Keratinocyte (primary cell): Measurements from ENCODE around the gene CCDC85C. TPM values are rescaled to one million over a fixed set of nuclear protein-coding genes. Genes with fewer than 3 reads are reported as not detected.

Experiments
- DNase-seq: peaks from one replicate; pipeline ENCODE4 v3.0.0-alpha.2; 2011; ENCODE audit warnings: low read depth, missing footprints, low spot score
- FAIRE-seq: peaks from 2 replicates; lab custom pipeline; 2011; peaks lifted over from hg19 to GRCh38; lab: Jason Lieb, UNC
- H2AFZ ChIP-seq: 2 replicates; pipeline ENCODE4 v1.6.0; 2012; ENCODE audit warnings: low read length, control low read depth, inconsistent platforms; ENCODE audit not compliant: control insufficient read depth
- H3K27ac ChIP-seq: 2 replicates; pipeline ENCODE4 v1.5.1; 2011; ENCODE audit warnings: low read length; ENCODE audit not compliant: control insufficient read depth, insufficient read depth
- H3K27me3 ChIP-seq: 3 replicates; pipeline ENCODE4 v1.6.0; 2011; ENCODE audit warnings: low read length; ENCODE audit not compliant: control insufficient read depth, insufficient read depth; ENCODE audit errors: extremely low read depth
- H3K36me3 ChIP-seq, 2 experiments: 2 replicates in 1 of 2; 3 replicates in 1 of 2; pipeline ENCODE4 v1.5.1; 2011; ENCODE audit warnings: low read length in 2 of 2, mild to moderate bottlenecking in 1 of 2; ENCODE audit not compliant: control insufficient read depth in 2 of 2, insufficient read depth in 2 of 2; ENCODE audit errors: extremely low read depth in 1 of 2
- H3K4me1 ChIP-seq: 3 replicates; pipeline ENCODE4 v1.5.1; 2011; ENCODE audit warnings: low read length; ENCODE audit not compliant: control insufficient read depth, insufficient read depth; ENCODE audit errors: extremely low read depth
- H3K4me2 ChIP-seq: 3 replicates; pipeline ENCODE4 v1.6.0; 2011; ENCODE audit warnings: low read depth, low read length; ENCODE audit not compliant: control insufficient read depth, insufficient read depth; ENCODE audit errors: extremely low read depth
- H3K4me3 ChIP-seq, 3 experiments: fragments of 200-600 bp in 1 of 3; sonication (generic) in 1 of 3; 2 replicates in 2 of 3; 3 replicates in 1 of 3; pipeline ENCODE4 v1.5.1; 2011 to 2016; ENCODE audit warnings: low read length in 3 of 3, mild to moderate bottlenecking in 3 of 3, control low read depth in 2 of 3, inconsistent platforms in 1 of 3, low read depth in 1 of 3, mixed read lengths in 1 of 3, mixed run types in 1 of 3, moderate library complexity in 1 of 3; ENCODE audit not compliant: control insufficient read depth in 2 of 3, insufficient read depth in 2 of 3; ENCODE audit errors: extremely low read depth in 1 of 3
- H3K79me2 ChIP-seq: 2 replicates; pipeline ENCODE4 v1.6.0; 2012; ENCODE audit warnings: low read length; ENCODE audit not compliant: control insufficient read depth, insufficient read depth
- H3K9ac ChIP-seq: 3 replicates; pipeline ENCODE4 v1.6.0; 2011; ENCODE audit warnings: low read length; ENCODE audit not compliant: control insufficient read depth, insufficient read depth; ENCODE audit errors: extremely low read depth
- H3K9me1 ChIP-seq: 3 replicates; pipeline ENCODE4 v1.6.0; 2011; ENCODE audit warnings: low read length; ENCODE audit not compliant: control insufficient read depth, insufficient read depth; ENCODE audit errors: extremely low read depth
- H3K9me3 ChIP-seq: 2 replicates; pipeline ENCODE4 v1.5.1; 2012; ENCODE audit warnings: low read depth, low read length; ENCODE audit not compliant: control insufficient read depth
- H4K20me1 ChIP-seq: 3 replicates; pipeline ENCODE4 v1.6.0; 2011; ENCODE audit warnings: low read length; ENCODE audit not compliant: control insufficient read depth, insufficient read depth; ENCODE audit errors: extremely low read depth
- CTCF ChIP-seq, 3 experiments: IDR thresholded peaks in 1 of 3; conservative IDR thresholded peaks in 1 of 3; optimal IDR thresholded peaks in 1 of 3; 2 replicates in 2 of 3; 3 replicates in 1 of 3; pipeline versions ENCODE3 to v1.5.1; 2011; ENCODE audit warnings: low read length in 3 of 3, mild to moderate bottlenecking in 3 of 3, moderate library complexity in 2 of 3, control low read depth in 1 of 3, inconsistent platforms in 1 of 3; ENCODE audit not compliant: insufficient read depth in 2 of 3; ENCODE audit errors: extremely low read depth in 1 of 3
- EZH2 ChIP-seq: IDR thresholded peaks from one replicate; pipeline ENCODE4 v1.6.1; 2012; ENCODE audit warnings: inconsistent platforms, mild to moderate bottlenecking, low read length, moderate library complexity
- dilution Hi-C: fragments of 300-500 bp; cut with MboI; formaldehyde crosslinking; loops from one replicate; pipeline ENCODE4 v1.7.0; 2020; ENCODE audit warnings: low sequenced_read_pairs; ENCODE audit not compliant: extremely low pct_ligation_motif_present
- polyA plus RNA-seq, 5 experiments: library from polyadenylated mRNA; depleted of rRNA in 3 of 5; stranded (reverse) in 3 of 5; stranded (forward) in 1 of 5; unstranded in 1 of 5; fragments of >200 nt; gene quantifications; 1 replicate in 1 of 5; 2 replicates in 3 of 5; 3 replicates in 1 of 5; pipeline versions ENCODE4 v1.2.1 to v1.2.3, GENCODE V29; 2011 to 2012; ENCODE audit warnings: missing spikeins in 2 of 5, low read depth in 1 of 5, low replicate concordance in 1 of 5

The CCDC85C gene
- polyA plus RNA-seq, 1 donor (not counting 4 experiments of a cell fraction or from before 2014, with no cell fraction given) = 13.2 TPM

- no peak overlapping the region for H3K4me3 ChIP-seq
- H4K20me1 ChIP-seq = no peaks in the 10 kb centered on the region
- H2AFZ ChIP-seq = no peak overlapping the region
- H3K27me3 ChIP-seq = no peaks in the 10 kb centered on the region
- no peak overlapping the region for H3K9ac ChIP-seq
- H3K4me1 ChIP-seq = peaks cover 26% of the 10 kb centered on the region
- H3K9me3 ChIP-seq = no peaks in the 10 kb centered on the region
- no peaks in the 10 kb centered on the region for H3K79me2 ChIP-seq
- H3K27ac ChIP-seq = no peak overlapping the region
- peaks cover 8 to 27% of the 10 kb centered on the region in 2 experiments for H3K36me3 ChIP-seq
- dilution Hi-C loops = no loop called here
- DNase-seq (no peak), FAIRE-seq (no peak)
- H3K9me1 ChIP-seq = no peaks in the 10 kb centered on the region
- H3K4me2 ChIP-seq = no peak overlapping the region
- TF ChIP-seq EZH2 = no peak
- TF ChIP-seq CTCF (optimal IDR thresholded peaks at IDR 0.05 in 1 of 3, IDR thresholded peaks at IDR 0.05 in 1 of 3, conservative IDR thresholded peaks at IDR 0.05 in 1 of 3; ENCODE audit: extremely low read depth in 1 of 3, insufficient read depth in 2 of 3, low read length in 3 of 3) = no peak
Measured at GRCh38 chr14:99459481-99460100, 144.4 kb downstream of the CCDC85C start.

- H3K27ac ChIP-seq = no peak overlapping the region
- no peak overlapping the region for H3K4me3 ChIP-seq
- H3K9me3 ChIP-seq = no peaks in the 10 kb centered on the region
- no peak overlapping the region for H2AFZ ChIP-seq
- no peak overlapping the region for H3K4me2 ChIP-seq
- H3K36me3 ChIP-seq = peaks cover 13 to 17% of the 10 kb centered on the region in 2 experiments
- H4K20me1 ChIP-seq = no peaks in the 10 kb centered on the region
- H3K79me2 ChIP-seq = no peaks in the 10 kb centered on the region
- H3K4me1 ChIP-seq = no peaks in the 10 kb centered on the region
- FAIRE-seq (no peak), DNase-seq (no peak)
- no peak overlapping the region for H3K9ac ChIP-seq
- H3K9me1 ChIP-seq = no peaks in the 10 kb centered on the region
- TF ChIP-seq EZH2 (no peak), CTCF (optimal IDR thresholded peaks at IDR 0.05 in 1 of 3, IDR thresholded peaks at IDR 0.05 in 1 of 3, conservative IDR thresholded peaks at IDR 0.05 in 1 of 3; ENCODE audit: extremely low read depth in 1 of 3, insufficient read depth in 2 of 3, low read length in 3 of 3) (no peak)
- dilution Hi-C loops = no loop called here
- no peaks in the 10 kb centered on the region for H3K27me3 ChIP-seq
Measured at GRCh38 chr14:99454246-99454645, 149.8 kb downstream of the CCDC85C start.
